DND-41 (cell line): ENCODE measurements around the gene PNCK.
"Not testable (repeated sequence)": the region's sequence is repeated elsewhere in the genome, so short reads cannot be mapped to it uniquely, and the experiment has no call there.

Experiments used
- ATAC-seq: fragments of 200-7000 bp; cut with Tn5 transposase; 3 replicates; pipeline ENCODE4 v1.9.1; 2021; ENCODE audit warnings: low read depth; ENCODE audit not compliant: insufficient read depth
- DNase-seq: peaks from one replicate; pipeline ENCODE4 v3.0.0-alpha.2; 2020
- H2AFZ ChIP-seq: 2 replicates; pipeline ENCODE4 v1.6.0; 2012; ENCODE audit warnings: low read depth, low read length
- H3K27ac ChIP-seq: 2 replicates; pipeline ENCODE4 v1.5.1; 2012; ENCODE audit warnings: low read length, inconsistent platforms
- H3K27me3 ChIP-seq: fragments of 200-600 bp; sonication (generic); 2 replicates; pipeline ENCODE4 v1.6.0; 2012; ENCODE audit warnings: low read length, mild to moderate bottlenecking, inconsistent platforms; ENCODE audit not compliant: insufficient read depth, poor library complexity
- H3K36me3 ChIP-seq: 2 replicates; pipeline ENCODE4 v1.5.1; 2012; ENCODE audit warnings: low read length, inconsistent platforms; ENCODE audit not compliant: insufficient read depth
- H3K4me1 ChIP-seq: 2 replicates; pipeline ENCODE4 v1.5.1; 2012; ENCODE audit warnings: mild to moderate bottlenecking, low read length; ENCODE audit not compliant: insufficient read depth
- H3K4me2 ChIP-seq: 2 replicates; pipeline ENCODE4 v1.6.0; 2012; ENCODE audit warnings: mild to moderate bottlenecking, moderate library complexity, low read length, inconsistent platforms; ENCODE audit not compliant: insufficient read depth
- H3K4me3 ChIP-seq, 2 experiments: fragments of 200-600 bp in 1 of 2; shearing (Covaris generic) in 1 of 2; 2 replicates each; pipeline ENCODE4 v1.5.1; 2012 to 2016; ENCODE audit warnings: inconsistent platforms in 2 of 2, low read length in 2 of 2, mild to moderate bottlenecking in 2 of 2, low read depth in 1 of 2, moderate library complexity in 1 of 2
- H3K79me2 ChIP-seq: 2 replicates; pipeline ENCODE4 v1.6.0; 2012; ENCODE audit warnings: low read length, inconsistent platforms; ENCODE audit not compliant: insufficient read depth
- H3K9ac ChIP-seq: 2 replicates; pipeline ENCODE4 v1.6.0; 2012; ENCODE audit warnings: low read depth, mild to moderate bottlenecking, inconsistent platforms, low read length, moderate library complexity
- H3K9me3 ChIP-seq: 2 replicates; pipeline ENCODE4 v1.5.1; 2012; ENCODE audit warnings: low read length, moderate library complexity, mild to moderate bottlenecking, inconsistent platforms; ENCODE audit not compliant: insufficient read depth, severe bottlenecking
- H4K20me1 ChIP-seq: 2 replicates; pipeline ENCODE4 v1.6.0; 2012; ENCODE audit warnings: low read length; ENCODE audit not compliant: insufficient read depth
- EZH2 ChIP-seq: IDR thresholded peaks from 3 replicates; pipeline ENCODE4 v1.6.1; 2012; ENCODE audit warnings: borderline replicate concordance, low read depth, mild to moderate bottlenecking, moderate library complexity, low read length, inconsistent platforms; ENCODE audit not compliant: severe bottlenecking
- TF ChIP-seq, protein P1 (sequence below): IDR thresholded peaks from 2 replicates; pipeline ENCODE4 v1.5.1; 2012; ENCODE audit warnings: borderline replicate concordance, low read length, moderate library complexity, mild to moderate bottlenecking; ENCODE audit not compliant: poor library complexity, severe bottlenecking; ENCODE audit errors: extremely low read depth

PNCK gene

DNA sequence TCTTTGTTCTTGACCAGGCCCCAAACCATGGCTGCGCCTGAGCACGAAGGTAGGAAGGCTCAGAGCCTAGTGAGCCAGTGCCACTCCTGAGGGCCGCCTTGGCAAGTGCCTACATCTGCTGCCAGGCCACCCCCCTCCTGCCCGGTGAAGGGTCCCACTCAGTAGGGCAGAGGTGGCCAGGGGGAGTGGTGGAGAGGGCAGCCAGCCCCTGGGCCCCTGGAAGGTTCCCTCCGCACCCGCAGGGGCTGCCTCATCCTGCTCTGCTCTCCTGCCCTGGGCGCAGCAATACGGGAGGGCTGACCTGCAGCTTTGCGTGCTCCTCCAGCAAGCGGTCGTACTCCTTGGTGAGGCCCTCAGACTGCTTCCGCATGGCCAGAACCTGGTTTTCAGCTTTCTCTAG lies 28.1 kb upstream of the PNCK start:
- Histone ChIP-seq H4K20me1 (no peaks in the 10 kb centered on the region; the same call in 1 of the 2 replicates), H2AFZ (no peak overlapping the region), H3K79me2 (no peaks in the 10 kb centered on the region), H3K27ac (no peak overlapping the region), H3K4me3 (no peak overlapping the region), H3K27me3 (no peaks in the 10 kb centered on the region), H3K4me1 (no peaks in the 10 kb centered on the region), H3K4me2 (no peak overlapping the region), H3K9ac (no peak overlapping the region), H3K9me3 (no peaks in the 10 kb centered on the region), H3K36me3 (peaks cover 38% of the 10 kb centered on the region)
- TF ChIP-seq EZH2: no peak
- TF ChIP-seq, protein P1, sequence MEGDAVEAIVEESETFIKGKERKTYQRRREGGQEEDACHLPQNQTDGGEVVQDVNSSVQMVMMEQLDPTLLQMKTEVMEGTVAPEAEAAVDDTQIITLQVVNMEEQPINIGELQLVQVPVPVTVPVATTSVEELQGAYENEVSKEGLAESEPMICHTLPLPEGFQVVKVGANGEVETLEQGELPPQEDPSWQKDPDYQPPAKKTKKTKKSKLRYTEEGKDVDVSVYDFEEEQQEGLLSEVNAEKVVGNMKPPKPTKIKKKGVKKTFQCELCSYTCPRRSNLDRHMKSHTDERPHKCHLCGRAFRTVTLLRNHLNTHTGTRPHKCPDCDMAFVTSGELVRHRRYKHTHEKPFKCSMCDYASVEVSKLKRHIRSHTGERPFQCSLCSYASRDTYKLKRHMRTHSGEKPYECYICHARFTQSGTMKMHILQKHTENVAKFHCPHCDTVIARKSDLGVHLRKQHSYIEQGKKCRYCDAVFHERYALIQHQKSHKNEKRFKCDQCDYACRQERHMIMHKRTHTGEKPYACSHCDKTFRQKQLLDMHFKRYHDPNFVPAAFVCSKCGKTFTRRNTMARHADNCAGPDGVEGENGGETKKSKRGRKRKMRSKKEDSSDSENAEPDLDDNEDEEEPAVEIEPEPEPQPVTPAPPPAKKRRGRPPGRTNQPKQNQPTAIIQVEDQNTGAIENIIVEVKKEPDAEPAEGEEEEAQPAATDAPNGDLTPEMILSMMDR: no peak
- DNase-seq (no peak), ATAC-seq (no peak)

DNA sequence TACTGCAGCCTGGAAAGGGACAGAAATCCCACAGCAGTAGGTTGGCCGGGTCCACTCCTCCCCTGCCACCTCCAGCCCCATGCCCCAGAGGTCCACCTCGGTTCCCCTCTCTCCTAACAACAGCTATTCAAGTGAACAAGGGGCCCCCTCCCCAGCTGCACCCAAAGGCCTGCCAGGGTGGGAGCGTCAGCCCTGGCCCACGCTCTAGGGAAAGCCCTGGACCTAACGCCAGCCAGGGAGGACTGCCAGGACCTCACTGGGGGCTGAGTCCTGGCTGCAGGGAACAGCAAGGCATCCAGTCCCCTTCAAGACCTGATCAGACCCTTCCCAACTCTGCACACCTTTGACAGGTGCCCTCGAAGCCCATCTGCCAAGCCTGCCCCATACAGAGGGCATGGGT lies 27.4 kb upstream of the PNCK start:
- DNase-seq (no peak), ATAC-seq (no peak)
- Histone ChIP-seq H3K27ac (no peak overlapping the region), H2AFZ (no peak overlapping the region), H3K27me3 (no peaks in the 10 kb centered on the region), H3K36me3 (peaks cover 38% of the 10 kb centered on the region), H3K4me3 (no peak overlapping the region), H3K9me3 (no peaks in the 10 kb centered on the region), H3K79me2 (no peaks in the 10 kb centered on the region), H3K4me1 (no peaks in the 10 kb centered on the region), H4K20me1 (no peaks in the 10 kb centered on the region), H3K4me2 (no peak overlapping the region), H3K9ac (no peak overlapping the region)
- TF ChIP-seq EZH2: no peak
- TF ChIP-seq, protein P1: no peak

DNA sequence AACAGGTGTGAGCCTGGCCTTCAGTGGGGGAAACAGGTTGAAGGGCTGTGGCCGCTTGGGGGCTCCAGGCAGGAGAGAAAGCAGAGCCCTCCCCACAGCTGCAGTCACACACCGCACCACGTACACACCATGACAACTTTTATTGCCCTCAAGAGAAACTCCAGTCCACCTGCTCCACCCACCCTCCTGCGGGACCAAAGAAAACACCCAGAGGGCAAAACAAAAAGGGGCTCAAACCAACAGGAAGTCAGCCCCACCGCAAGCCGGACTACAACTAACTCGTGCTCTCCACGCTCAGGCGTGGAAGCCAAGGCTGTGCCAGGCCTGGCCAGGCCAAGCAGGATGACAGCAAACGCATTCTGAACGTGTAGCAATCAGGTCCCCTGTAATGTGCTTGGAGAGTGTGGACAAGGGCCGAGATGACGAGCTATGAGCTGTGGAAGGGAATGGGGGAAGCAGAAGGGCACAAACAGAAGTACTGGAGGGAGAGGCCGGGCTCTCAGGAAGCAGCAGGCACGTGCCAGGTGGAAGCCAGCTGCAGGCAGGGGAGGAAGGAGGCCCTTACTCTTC lies 26.8 kb upstream of the PNCK start:
- H3K36me3 ChIP-seq: peaks cover 38% of the 10 kb centered on the region
- H3K27ac ChIP-seq: no peak overlapping the region
- ATAC-seq (no peak), DNase-seq (no peak)
- H3K9ac ChIP-seq: no peak overlapping the region
- no peaks in the 10 kb centered on the region for H3K27me3 ChIP-seq
- H3K4me1 ChIP-seq: no peaks in the 10 kb centered on the region
- H3K79me2 ChIP-seq: no peaks in the 10 kb centered on the region
- no peak overlapping the region for H3K4me3 ChIP-seq
- no peak overlapping the region for H3K4me2 ChIP-seq
- no peak overlapping the region for H2AFZ ChIP-seq
- H3K9me3 ChIP-seq: no peaks in the 10 kb centered on the region
- no peaks in the 10 kb centered on the region for H4K20me1 ChIP-seq
- TF ChIP-seq, protein P1: no peak
- TF ChIP-seq EZH2: no peak

DNA sequence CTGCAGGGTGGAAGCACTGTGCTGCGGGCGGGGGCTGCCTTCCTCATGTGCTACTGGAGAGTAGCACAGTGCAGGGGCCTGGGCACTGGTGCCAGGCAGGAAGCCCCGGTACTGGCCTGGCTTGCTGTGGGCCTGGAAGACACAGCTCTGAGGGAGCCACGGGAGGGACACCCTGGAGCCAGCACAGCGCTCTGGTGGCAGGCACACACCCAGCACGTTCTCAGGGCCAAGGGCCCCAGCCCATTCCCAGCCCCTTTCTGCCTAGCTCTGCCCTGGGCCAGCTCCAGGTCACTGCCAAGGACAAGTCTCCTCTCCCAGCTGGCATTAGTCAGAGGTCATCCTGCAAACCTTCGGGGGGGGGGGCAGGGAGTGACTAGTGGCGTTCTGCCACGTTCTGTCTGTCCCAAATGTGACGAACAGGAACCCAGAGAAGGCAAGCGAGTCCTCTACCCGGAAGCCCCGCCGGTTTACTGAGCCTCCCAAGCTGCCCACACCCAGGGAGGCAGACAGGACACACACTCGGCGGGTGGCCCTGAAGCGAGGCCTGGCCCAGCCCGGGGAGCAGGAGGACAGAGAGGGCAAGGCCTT lies 26.3 kb upstream of the PNCK start:
- ATAC-seq, H2AFZ ChIP-seq, H3K9me3 ChIP-seq, H3K27ac ChIP-seq, H3K79me2 ChIP-seq, H3K4me1 ChIP-seq, H3K4me3 ChIP-seq, DNase-seq, H3K27me3 ChIP-seq, H3K4me2 ChIP-seq, H3K9ac ChIP-seq, H4K20me1 ChIP-seq: not testable (repeated sequence)
- peaks cover 38% of the 10 kb centered on the region for H3K36me3 ChIP-seq

DNA sequence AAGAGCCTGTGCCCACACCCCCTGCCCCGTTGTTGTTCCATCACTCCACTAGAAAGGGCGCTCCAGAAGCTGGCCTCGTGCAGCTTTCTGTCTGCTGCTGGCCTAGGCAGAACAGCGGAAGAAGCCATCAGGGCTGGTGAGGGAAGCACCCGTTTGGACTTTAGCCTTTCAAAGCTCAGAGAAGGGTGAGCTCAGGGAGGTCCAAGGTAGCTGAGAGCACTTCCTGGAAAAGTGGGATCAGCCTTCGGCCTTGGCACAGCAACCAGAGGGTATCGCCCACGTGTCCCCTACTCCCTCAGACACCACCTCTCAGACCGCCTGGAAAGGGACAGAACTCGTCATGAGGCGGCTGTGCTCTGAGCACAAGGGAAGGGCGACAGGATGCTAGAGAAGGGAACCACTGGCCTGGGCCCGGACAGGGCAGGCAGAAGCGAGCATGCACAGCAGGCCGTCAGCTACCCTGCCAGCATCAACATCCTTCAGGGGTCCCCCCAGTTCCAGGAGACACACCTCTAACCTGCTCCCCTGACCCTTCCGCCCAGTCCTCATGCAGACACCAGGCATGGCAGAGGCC lies 25.7 kb upstream of the PNCK start:
- H3K9ac ChIP-seq, H3K9me3 ChIP-seq, H3K79me2 ChIP-seq, H3K4me3 ChIP-seq, H3K27ac ChIP-seq, ATAC-seq, DNase-seq, H3K4me1 ChIP-seq, H3K4me2 ChIP-seq, H2AFZ ChIP-seq, H3K27me3 ChIP-seq, H4K20me1 ChIP-seq: not testable (repeated sequence)
- peaks cover 35% of the 10 kb centered on the region for H3K36me3 ChIP-seq
